NOMO-1 treated with dmso at 0.1 percent for 144 hours (cell line): ENCODE results near the gene LPAR3.
"Not testable (repeated sequence)": the region's sequence is repeated elsewhere in the genome, so short reads cannot be mapped to it uniquely, and the experiment has no call there.

Experiments
- DNase-seq: peaks from one replicate; lab custom pipeline; 2025; ENCODE audit not compliant: unreplicated experiment; lab: John Stamatoyannopoulos, UW

The LPAR3 gene

GRCh38 chr1:84892705-84893618 is at the start of gene LPAR3:
TSS of gene LPAR3 (minus strand) at chr1:84893206. CDS start at chr1:84866120, 27,086 bp downstream.
- DNase-seq: peak; percentile 38

- DNase-seq: no peak
Measured at GRCh38 chr1:84941843-84942242, 48.8 kb upstream of the LPAR3 start.

- DNase-seq: no peak
Measured at GRCh38 chr1:84940481-84940880, 47.5 kb upstream of the LPAR3 start.

GRCh38 chr1:84939761-84940160 is 46.8 kb upstream of the LPAR3 start:
- no peak for DNase-seq

GRCh38 chr1:84939151-84939550 is 46.1 kb upstream of the LPAR3 start:
- DNase-seq: no peak

GRCh38 chr1:84936116-84936810 is 43.3 kb upstream of the LPAR3 start:
- no peak for DNase-seq

GRCh38 chr1:84933011-84933611 is 40.1 kb upstream of the LPAR3 start:
- DNase-seq: no peak

GRCh38 chr1:84930831-84931230 is 37.8 kb upstream of the LPAR3 start:
- no peak for DNase-seq

GRCh38 chr1:84930329-84930728 is 37.3 kb upstream of the LPAR3 start:
- DNase-seq: no peak

- DNase-seq: no peak
Measured at GRCh38 chr1:84929581-84929980, 36.6 kb upstream of the LPAR3 start.

GRCh38 chr1:84928979-84929378 is 36.0 kb upstream of the LPAR3 start:
- no peak for DNase-seq

- no peak for DNase-seq
Measured at GRCh38 chr1:84923317-84923716, 30.3 kb upstream of the LPAR3 start.

GRCh38 chr1:84920159-84920558 is 27.2 kb upstream of the LPAR3 start:
- no peak for DNase-seq

- no peak for DNase-seq
Measured at GRCh38 chr1:84919461-84919970, 26.5 kb upstream of the LPAR3 start.

GRCh38 chr1:84918726-84919336 is 25.8 kb upstream of the LPAR3 start:
- no peak for DNase-seq

- no peak for DNase-seq
Measured at GRCh38 chr1:84916897-84917296, 23.9 kb upstream of the LPAR3 start.

- peak; percentile 9 for DNase-seq
Measured at GRCh38 chr1:84913555-84913892, 20.5 kb upstream of the LPAR3 start.

GRCh38 chr1:84912726-84913554 is 19.9 kb upstream of the LPAR3 start:
- no peak for DNase-seq

- DNase-seq: not testable (repeated sequence)
Measured at GRCh38 chr1:84908746-84909464, 15.9 kb upstream of the LPAR3 start.
